Suppressor macrophage (primary cell): Measurements from ENCODE around the gene PROB1.
"Not testable (repeated sequence)": the region's sequence is repeated elsewhere in the genome, so short reads cannot be mapped to it uniquely, and the experiment has no call there.

Source experiments
- DNase-seq, 4 experiments: peaks; one replicate each; pipeline ENCODE4 v3.0.0-alpha.2; 2020 to 2022

PROB1 gene

GRCh38 chr5:139377226-139377625 lies 17.7 kb downstream of the PROB1 start:
- no peak for DNase-seq

GRCh38 chr5:139376364-139376763 lies 18.5 kb downstream of the PROB1 start:
- no peak for DNase-seq

GRCh38 chr5:139374909-139375308 lies 20.0 kb downstream of the PROB1 start:
- no peak for DNase-seq

- DNase-seq, result peak in 3 of 4 experiments; percentile 19 to 36 (median 23)
These were observed 23.1 kb downstream of the PROB1 start for GRCh38 chr5:139371482-139372435.

- no peak for DNase-seq
These were observed 25.7 kb downstream of the PROB1 start for GRCh38 chr5:139369181-139369580.

GRCh38 chr5:139368613-139369012 lies 26.3 kb downstream of the PROB1 start:
- no peak for DNase-seq

- no peak for DNase-seq
These were observed 30.4 kb downstream of the PROB1 start for GRCh38 chr5:139364466-139364865.

- DNase-seq, result no peak
These were observed 31.0 kb downstream of the PROB1 start for GRCh38 chr5:139363937-139364336.

GRCh38 chr5:139361835-139362429 lies 33.0 kb downstream of the PROB1 start:
- DNase-seq, result no peak

- no peak for DNase-seq
These were observed 34.5 kb downstream of the PROB1 start for GRCh38 chr5:139360384-139360783.

- DNase-seq, result no peak
These were observed 36.8 kb downstream of the PROB1 start for GRCh38 chr5:139358064-139358463.

GRCh38 chr5:139355900-139356299 lies 39.0 kb downstream of the PROB1 start:
- not testable (repeated sequence) for DNase-seq

GRCh38 chr5:139354186-139354585 lies 40.7 kb downstream of the PROB1 start:
- DNase-seq, result no peak

- DNase-seq, result not testable (repeated sequence)
These were observed 47.0 kb downstream of the PROB1 start for GRCh38 chr5:139347863-139348262.

- DNase-seq, result not testable (repeated sequence)
These were observed 49.5 kb downstream of the PROB1 start for GRCh38 chr5:139345442-139345841.

- DNase-seq, result no peak
These were observed 50.7 kb downstream of the PROB1 start for GRCh38 chr5:139344177-139344576.

- DNase-seq, result no peak
These were observed 51.4 kb downstream of the PROB1 start for GRCh38 chr5:139343476-139343875.

GRCh38 chr5:139342423-139342723 lies 52.5 kb downstream of the PROB1 start:
- DNase-seq, result no peak

- peak; percentile 97 to 98 (median 98) for DNase-seq
These were observed 53.0 kb downstream of the PROB1 start, which contains the start of gene PAIP2 for GRCh38 chr5:139341689-139342422. TSS of gene PAIP2 (plus strand) at chr5:139341854. CDS start at chr5:139363785, 21,931 bp downstream.

GRCh38 chr5:139341187-139341688 lies 53.7 kb downstream of the PROB1 start:
- DNase-seq, result no peak
